ENCODE measurements around the gene CCDC91.

CCDC91 gene

GRCh38 chr12:28543021-28543890 lies 353.0 kb downstream of the CCDC91 start:
- H3K4me3 ChIP-seq (ENCODE audit: low read depth, low read length): no peak overlapping the region
- TF ChIP-seq CTCF (IDR thresholded peaks at IDR 0.05; ENCODE audit: borderline replicate concordance, insufficient read depth, low read depth, low read length): no peak

- no peak for TF ChIP-seq CTCF (IDR thresholded peaks at IDR 0.05; ENCODE audit: borderline replicate concordance, insufficient read depth, low read depth, low read length)
- H3K4me3 ChIP-seq (ENCODE audit: low read depth, low read length): no peak overlapping the region
Measured at GRCh38 chr12:28550757-28551704, 360.8 kb downstream of the CCDC91 start.

GRCh38 chr12:28552251-28552970 lies 362.2 kb downstream of the CCDC91 start:
- H3K4me3 ChIP-seq (ENCODE audit: low read depth, low read length): no peak overlapping the region
- TF ChIP-seq CTCF (IDR thresholded peaks at IDR 0.05; ENCODE audit: borderline replicate concordance, insufficient read depth, low read depth, low read length): no peak

GRCh38 chr12:28555748-28556147 lies 365.5 kb downstream of the CCDC91 start:
- TF ChIP-seq CTCF (IDR thresholded peaks at IDR 0.05; ENCODE audit: borderline replicate concordance, insufficient read depth, low read depth, low read length): no peak
- H3K4me3 ChIP-seq (ENCODE audit: low read depth, low read length): no peak overlapping the region

- TF ChIP-seq CTCF (IDR thresholded peaks at IDR 0.05; ENCODE audit: borderline replicate concordance, insufficient read depth, low read depth, low read length): no peak
- no peak overlapping the region for H3K4me3 ChIP-seq (ENCODE audit: low read depth, low read length)
Measured at GRCh38 chr12:28558250-28558649, 368.0 kb downstream of the CCDC91 start.

DNA sequence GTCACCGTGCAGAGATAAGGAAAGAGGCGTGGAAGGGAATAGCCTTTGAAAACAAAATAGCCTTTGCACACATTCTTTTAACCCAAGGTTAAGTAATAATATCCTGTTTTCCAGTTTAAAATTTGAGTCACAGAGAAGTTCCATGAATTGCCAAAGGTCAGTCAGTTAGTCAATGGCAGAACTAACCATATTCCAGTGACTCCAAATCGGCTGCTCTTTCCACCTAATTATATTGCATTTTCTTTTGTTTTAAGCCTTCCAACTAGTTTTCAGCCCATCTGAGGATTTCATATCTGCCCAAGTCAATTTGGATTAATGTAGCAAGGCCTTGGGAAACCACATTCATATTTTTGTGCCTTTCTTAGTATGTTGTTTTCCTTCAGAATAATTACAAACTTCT lies 373.0 kb downstream of the CCDC91 start:
- H3K4me3 ChIP-seq (ENCODE audit: low read depth, low read length): no peak overlapping the region
- no peak for TF ChIP-seq CTCF (IDR thresholded peaks at IDR 0.05; ENCODE audit: borderline replicate concordance, insufficient read depth, low read depth, low read length)

Data from GM12875 (cell line).